OCI-LY3 (cell line): Measurements from ENCODE around the gene AIF1L.

Experiments used
- EZH2phosphoT487 ChIP-seq: fragments of 200-600 bp; shearing (Covaris generic); IDR thresholded peaks from 2 replicates; pipeline ENCODE4 v1.6.1; 2018; ENCODE audit warnings: antibody characterized with exemption, mixed run types, low read depth
- TF ChIP-seq, protein P1 (sequence below): fragments of 200-600, 300-600 bp; sonication (generic); IDR thresholded peaks from 2 replicates; pipeline ENCODE4 v1.5.1; 2014; ENCODE audit warnings: antibody characterized with exemption, low read length, low read depth

DNA sequence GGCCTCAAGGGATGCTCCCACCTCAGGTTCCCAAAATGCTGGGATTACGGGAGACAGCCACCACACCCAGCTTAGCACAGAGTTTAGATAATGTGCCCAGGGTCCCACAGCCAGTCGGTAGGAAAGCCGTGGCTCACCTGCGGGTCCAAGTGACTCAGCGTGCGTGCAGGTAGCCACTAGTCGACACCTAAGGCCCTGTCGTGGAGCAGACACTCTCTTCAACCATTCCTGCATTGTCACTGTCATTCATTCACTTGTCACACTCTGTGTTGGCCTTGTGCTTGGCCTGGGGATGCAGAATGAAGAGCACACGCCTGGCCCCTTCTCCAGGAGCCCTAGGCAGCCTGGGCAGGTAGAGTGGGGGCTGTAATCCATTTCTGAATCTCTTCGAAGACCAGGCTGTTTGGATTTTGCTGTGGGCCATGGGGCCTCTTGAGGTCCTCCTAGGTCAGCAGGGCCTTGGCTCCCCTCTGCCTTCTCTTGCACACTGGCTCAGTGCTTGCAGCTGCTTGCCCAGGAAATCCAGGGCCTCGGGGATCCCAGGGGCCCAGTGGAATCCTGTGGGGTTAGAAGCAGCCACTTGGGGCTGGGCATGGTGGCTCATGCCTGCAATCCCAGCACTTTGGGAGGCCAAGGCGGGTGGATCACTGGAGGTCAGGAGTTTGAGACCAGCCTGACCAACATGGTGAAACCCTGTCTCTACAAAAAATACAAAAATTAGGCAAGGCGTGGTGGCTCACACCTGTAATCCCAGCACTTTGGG is 6.1 kb upstream of the AIF1L start:
- TF ChIP-seq, protein P1, sequence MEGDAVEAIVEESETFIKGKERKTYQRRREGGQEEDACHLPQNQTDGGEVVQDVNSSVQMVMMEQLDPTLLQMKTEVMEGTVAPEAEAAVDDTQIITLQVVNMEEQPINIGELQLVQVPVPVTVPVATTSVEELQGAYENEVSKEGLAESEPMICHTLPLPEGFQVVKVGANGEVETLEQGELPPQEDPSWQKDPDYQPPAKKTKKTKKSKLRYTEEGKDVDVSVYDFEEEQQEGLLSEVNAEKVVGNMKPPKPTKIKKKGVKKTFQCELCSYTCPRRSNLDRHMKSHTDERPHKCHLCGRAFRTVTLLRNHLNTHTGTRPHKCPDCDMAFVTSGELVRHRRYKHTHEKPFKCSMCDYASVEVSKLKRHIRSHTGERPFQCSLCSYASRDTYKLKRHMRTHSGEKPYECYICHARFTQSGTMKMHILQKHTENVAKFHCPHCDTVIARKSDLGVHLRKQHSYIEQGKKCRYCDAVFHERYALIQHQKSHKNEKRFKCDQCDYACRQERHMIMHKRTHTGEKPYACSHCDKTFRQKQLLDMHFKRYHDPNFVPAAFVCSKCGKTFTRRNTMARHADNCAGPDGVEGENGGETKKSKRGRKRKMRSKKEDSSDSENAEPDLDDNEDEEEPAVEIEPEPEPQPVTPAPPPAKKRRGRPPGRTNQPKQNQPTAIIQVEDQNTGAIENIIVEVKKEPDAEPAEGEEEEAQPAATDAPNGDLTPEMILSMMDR, result no peak
- no peak for TF ChIP-seq EZH2phosphoT487
